Activated CD4-positive, alpha-beta T cell treated with anti-CD3 and anti-CD28 coated beads, Interleukin-2, Interleukin-4, amounts not matched to agents 100 ng/mL and 50 ng/mL, durations not matched to agents 16 hours and 8 hours (primary cell): ENCODE data around the gene SUGCT.

Source experiments
- DNase-seq: peaks from one replicate; pipeline ENCODE4 v3.0.0-alpha.2; 2020; ENCODE audit warnings: low spot score

The SUGCT gene

GRCh38 chr7:40733114-40733513, 598.3 kb downstream of the SUGCT start:
- no peak for DNase-seq

GRCh38 chr7:40733578-40733977, 598.8 kb downstream of the SUGCT start:
- no peak for DNase-seq

- no peak for DNase-seq
Measured at GRCh38 chr7:40739257-40739656, 604.5 kb downstream of the SUGCT start.

- DNase-seq, result no peak
Measured at GRCh38 chr7:40742270-40742669, 607.5 kb downstream of the SUGCT start.

- no peak for DNase-seq
Measured at GRCh38 chr7:40746841-40747556, 612.2 kb downstream of the SUGCT start.

- DNase-seq, result no peak
Measured at GRCh38 chr7:40747856-40748255, 613.1 kb downstream of the SUGCT start.

- no peak for DNase-seq
Measured at GRCh38 chr7:40749877-40750276, 615.1 kb downstream of the SUGCT start.

DNA sequence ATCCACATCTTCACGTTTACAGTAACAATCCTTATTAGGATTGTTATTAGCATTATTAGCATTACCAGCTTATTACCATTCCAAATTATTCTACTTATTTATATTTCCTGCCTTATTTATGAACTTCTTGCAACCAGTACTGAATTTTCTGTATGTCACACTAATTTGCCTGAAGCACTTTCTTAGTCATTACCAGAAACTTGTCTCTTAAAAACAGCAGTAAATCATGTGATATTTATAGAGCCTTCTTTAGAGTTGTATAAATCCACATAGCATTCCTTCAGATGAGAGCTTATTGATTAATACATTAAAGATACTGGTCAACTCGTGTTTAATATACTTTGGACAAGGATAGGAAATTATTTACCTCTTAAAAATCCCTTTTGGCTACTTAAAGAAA, 618.6 kb downstream of the SUGCT start:
- no peak for DNase-seq

GRCh38 chr7:40755438-40755837, 620.6 kb downstream of the SUGCT start:
- no peak for DNase-seq

- DNase-seq, result no peak
Measured at GRCh38 chr7:40757109-40757508, 622.3 kb downstream of the SUGCT start.

DNA sequence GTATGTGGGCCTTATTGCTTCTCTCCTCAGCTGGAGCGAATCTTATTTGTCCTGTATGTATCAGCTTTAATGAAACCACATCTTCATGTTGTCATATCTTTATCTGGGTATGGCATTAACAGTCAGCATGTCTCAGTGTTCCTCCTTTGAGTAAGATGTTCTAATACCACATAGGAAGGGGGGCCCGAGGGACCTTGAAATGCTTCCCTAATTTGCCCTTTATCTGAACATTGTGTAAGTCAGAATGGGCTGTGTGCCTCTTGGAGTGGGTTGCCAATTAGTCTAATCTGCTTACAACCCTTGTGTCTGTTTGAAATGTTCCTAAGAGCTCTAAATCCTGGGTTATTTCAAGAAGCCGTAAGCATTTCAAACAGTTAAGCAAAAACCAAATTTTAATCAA, 623.8 kb downstream of the SUGCT start:
- DNase-seq, result no peak

- DNase-seq, result no peak
Measured at GRCh38 chr7:40760293-40760964, 625.6 kb downstream of the SUGCT start.

GRCh38 chr7:40760987-40761386, 626.2 kb downstream of the SUGCT start:
- no peak for DNase-seq

- DNase-seq, result no peak
Measured at GRCh38 chr7:40761762-40762560, 627.2 kb downstream of the SUGCT start.

GRCh38 chr7:40763319-40764287, 628.8 kb downstream of the SUGCT start:
- DNase-seq, result no peak

DNA sequence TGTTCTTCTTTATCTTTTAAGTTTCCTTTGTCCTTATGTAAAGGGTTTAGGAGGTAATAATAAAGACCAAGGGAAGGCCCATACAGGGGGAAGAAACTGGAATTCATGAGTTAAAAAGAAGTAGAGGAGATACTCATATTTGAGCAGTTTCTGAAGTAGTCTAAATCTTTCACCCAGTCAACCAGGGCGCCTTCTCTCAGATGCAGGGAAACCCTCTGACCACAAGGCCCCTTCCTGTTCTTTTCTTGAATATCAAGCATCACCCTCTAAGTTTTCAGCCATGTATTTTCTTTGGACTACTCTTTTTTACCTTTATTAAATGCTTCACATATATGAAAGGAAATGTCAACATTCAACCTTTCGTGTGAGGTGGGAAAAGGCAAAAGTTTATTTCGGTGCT, 630.8 kb downstream of the SUGCT start:
- DNase-seq, result no peak

GRCh38 chr7:40772096-40772495, 637.3 kb downstream of the SUGCT start:
- DNase-seq, result no peak

GRCh38 chr7:40773656-40774055, 638.9 kb downstream of the SUGCT start:
- no peak for DNase-seq

DNA sequence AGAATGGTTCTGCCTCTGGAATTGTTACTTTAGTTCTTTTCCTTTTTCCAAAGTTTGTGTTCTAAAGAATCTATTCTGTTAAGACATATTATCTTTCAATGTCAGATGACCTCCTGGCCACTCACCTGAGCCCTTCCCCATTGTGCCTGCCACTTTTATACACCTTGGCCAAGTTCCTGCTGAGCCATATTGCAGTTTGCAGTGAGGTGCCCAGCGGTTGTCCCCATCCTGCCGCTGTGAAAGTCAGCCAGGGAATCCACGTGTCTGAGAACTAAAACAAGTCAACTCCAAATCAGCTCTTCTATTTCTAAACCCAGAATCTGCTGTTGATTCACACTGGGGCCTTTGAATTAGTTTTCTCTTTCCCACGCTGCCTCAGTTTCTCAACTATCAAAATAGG, 641.1 kb downstream of the SUGCT start:
- no peak for DNase-seq

- no peak for DNase-seq
Measured at GRCh38 chr7:40777730-40778312, 643.0 kb downstream of the SUGCT start.

- DNase-seq, result no peak
Measured at GRCh38 chr7:40780460-40780859, 645.7 kb downstream of the SUGCT start.
